HEK293T (cell line): Measurements from ENCODE around the gene ERCC1.

Experiments used
- ARNT ChIP-seq: fragments of 450-650 bp; IDR thresholded peaks from 2 replicates; pipeline ENCODE4 v1.6.1; 2017; ENCODE audit warnings: mild to moderate bottlenecking
- BHLHE40 ChIP-seq: fragments of 450-650 bp; IDR thresholded peaks from 2 replicates; pipeline ENCODE4 v1.6.1; 2016; ENCODE audit warnings: mild to moderate bottlenecking, moderate library complexity, borderline replicate concordance
- ELF4 ChIP-seq: fragments of 450-650 bp; IDR thresholded peaks from 2 replicates; pipeline ENCODE4 v1.6.1; 2017; ENCODE audit warnings: antibody characterized with exemption
- FOXK2 ChIP-seq: fragments of 450-650 bp; IDR thresholded peaks from 2 replicates; pipeline ENCODE4 v1.6.1; 2016; ENCODE audit warnings: mild to moderate bottlenecking
- FOXM1 ChIP-seq: fragments of 450-650 bp; IDR thresholded peaks from 2 replicates; pipeline ENCODE4 v1.6.1; 2017; ENCODE audit warnings: mild to moderate bottlenecking, borderline replicate concordance
- HDGF ChIP-seq: fragments of 450-650 bp; IDR thresholded peaks from 2 replicates; pipeline ENCODE4 v1.6.1; 2017; ENCODE audit warnings: antibody characterized with exemption, borderline replicate concordance
- L3MBTL2 ChIP-seq: fragments of 450-650 bp; conservative IDR thresholded peaks from 2 replicates; pipeline ENCODE4 v1.6.1; 2016; ENCODE audit warnings: mild to moderate bottlenecking
- LEF1 ChIP-seq: fragments of 450-650 bp; IDR thresholded peaks from 2 replicates; pipeline ENCODE4 v1.6.1; 2017; ENCODE audit warnings: mild to moderate bottlenecking, borderline replicate concordance
- NFRKB ChIP-seq: fragments of 450-650 bp; IDR thresholded peaks from 2 replicates; pipeline ENCODE4 v1.6.1; 2016; ENCODE audit warnings: mild to moderate bottlenecking, moderate library complexity
- SP1 ChIP-seq: fragments of 450-650 bp; IDR thresholded peaks from 2 replicates; pipeline ENCODE4 v1.6.1; 2017
- SUZ12 ChIP-seq: fragments of 450-650 bp; IDR thresholded peaks from 2 replicates; pipeline ENCODE4 v1.6.1; 2016; ENCODE audit warnings: mild to moderate bottlenecking
- TARDBP ChIP-seq: fragments of 450-650 bp; IDR thresholded peaks from 2 replicates; pipeline ENCODE4 v1.6.1; 2016
- TF ChIP-seq, protein P1 (sequence below): fragments of 450-650 bp; IDR thresholded peaks from 2 replicates; pipeline ENCODE4 v1.6.1; 2016

GRCh38 chr19:45448425-45448756, 24.7 kb upstream of the ERCC1 start:
- TF ChIP-seq ELF4 (no peak), SP1 (no peak), ARNT (no peak), HDGF (no peak), NFRKB (no peak), L3MBTL2 (no peak), BHLHE40 (no peak), FOXK2 (no peak), FOXM1 (no peak), TARDBP (no peak), LEF1 (no peak), SUZ12 (no peak)
- TF ChIP-seq, protein P1, sequence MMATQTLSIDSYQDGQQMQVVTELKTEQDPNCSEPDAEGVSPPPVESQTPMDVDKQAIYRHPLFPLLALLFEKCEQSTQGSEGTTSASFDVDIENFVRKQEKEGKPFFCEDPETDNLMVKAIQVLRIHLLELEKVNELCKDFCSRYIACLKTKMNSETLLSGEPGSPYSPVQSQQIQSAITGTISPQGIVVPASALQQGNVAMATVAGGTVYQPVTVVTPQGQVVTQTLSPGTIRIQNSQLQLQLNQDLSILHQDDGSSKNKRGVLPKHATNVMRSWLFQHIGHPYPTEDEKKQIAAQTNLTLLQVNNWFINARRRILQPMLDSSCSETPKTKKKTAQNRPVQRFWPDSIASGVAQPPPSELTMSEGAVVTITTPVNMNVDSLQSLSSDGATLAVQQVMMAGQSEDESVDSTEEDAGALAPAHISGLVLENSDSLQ, result no peak
